Psoas muscle (tissue), 8 donors: ENCODE results near the gene CASZ1. TPM values are rescaled to one million over a fixed set of nuclear protein-coding genes. Genes with fewer than 3 reads are reported as not detected.

Experiments used
- ATAC-seq, 4 donors: fragments of 200-7000 bp; cut with Tn5 transposase; one replicate each; pipeline ENCODE4 v1.9.1; 2020; ENCODE audit warnings: moderate library complexity in 3 of 4, mild to moderate bottlenecking in 2 of 4
- DNase-seq, 2 donors: peaks; one replicate each; pipeline ENCODE4 v3.0.0-alpha.2; 2020
- H3K27ac ChIP-seq: fragments of 200-600 bp; one replicate; pipeline ENCODE4 v1.8.0; 2022
- H3K27me3 ChIP-seq, 3 donors: fragments of 200-600 bp in 1 of 3; one replicate each; pipeline versions ENCODE4 v1.6.1 to v1.8.0; 2013 to 2022; ENCODE audit warnings: low read length in 2 of 3, mild to moderate bottlenecking in 2 of 3, moderate library complexity in 1 of 3; ENCODE audit not compliant: insufficient read depth in 3 of 3
- H3K36me3 ChIP-seq, 2 donors: fragments of 200-600 bp in 1 of 2; one replicate each; pipeline versions ENCODE4 v1.6.1 to v1.8.0; 2013 to 2022; ENCODE audit warnings: low read depth in 1 of 2, mild to moderate bottlenecking in 1 of 2, moderate library complexity in 1 of 2; ENCODE audit not compliant: insufficient read depth in 1 of 2
- H3K4me1 ChIP-seq: fragments of 200-600 bp; one replicate; pipeline ENCODE4 v1.8.0; 2022
- H3K4me3 ChIP-seq: fragments of 200-600 bp; one replicate; pipeline ENCODE4 v1.8.0; 2022; ENCODE audit warnings: mild to moderate bottlenecking
- H3K9me3 ChIP-seq: fragments of 200-600 bp; one replicate; pipeline ENCODE4 v1.8.0; 2022
- CTCF ChIP-seq: fragments of 200-600 bp; IDR thresholded peaks from one replicate; pipeline ENCODE4 v1.8.0; 2022; ENCODE audit warnings: antibody characterized with exemption
- WGBS, 3 donors: extraction: QIAGEN DNeasy Blood & Tissue Kit; methylation state at CpG; one replicate each; pipeline versions ENCODE4 v1.1.6 to v1.1.7; 2013; 5-methylcytosine and 5-hydroxymethylcytosine counted together
- intact Hi-C, 2 donors: fragments of 100-400 bp; cut with DNase I; formaldehyde crosslinking; loops; one replicate each; pipeline versions ENCODE4 v1.11.0 to v1.14.2; 2022
- long read RNA-seq, 2 donors: library from polyadenylated mRNA; unstranded; transcript quantifications; one replicate each; pipeline ENCODE4 v2.0.0, GENCODE V29; 2021
- polyA plus RNA-seq, 3 donors: library from polyadenylated mRNA; stranded (reverse); fragments of 200-250 nt; gene quantifications; one replicate each; pipeline ENCODE4 v1.2.3, GENCODE V29; 2013
- total RNA-seq, 4 donors: library from RNA; stranded (reverse); fragmentation: NEBNext Ultra II Directional in 2 of 4; extraction: Animal tissue kit (Norgen Biotek cat#: 25700) in 2 of 4; gene quantifications; one replicate each; pipeline versions ENCODE4 v1.2.1 to v1.2.4, GENCODE V29; 2021 to 2023
- donor health status: healthy with polysubstance abuse.
- donor health status: DM: no; HTN: no; CAD: no; lungs with moderate emphysema.
- donor health status: Bipolar disorder and iron deficiency.
- donor health status: healthy.
- donor health status: DM: yes; HTN: yes; CAD: no.
- donor health status: DM: no; HTN: no; CAD: no.
- donor health status: DM: no; HTN: no; CAD: no.
- donor health status: DM: yes; HTN: yes; CAD: no.

Gene CASZ1
- total RNA-seq, result 10 to 100 TPM; 53.1 to 83.3 (median 60.8) TPM
- polyA plus RNA-seq, result 10 to 100 TPM in 2 of 3 donors, 1 to 10 TPM in 1; 2.6 to 23.7 (median 11.0) TPM
- long read RNA-seq, donor 1, partial matches to known transcripts, result 24 of 46 reads
- long read RNA-seq, donor 1, other reads (novel, unspliced or antisense), result 21 of 46 reads
- long read RNA-seq, donor 2, partial matches to known transcripts, result 14 of 72 reads
- long read RNA-seq, donor 2, other reads (novel, unspliced or antisense), result 58 of 72 reads

DNA sequence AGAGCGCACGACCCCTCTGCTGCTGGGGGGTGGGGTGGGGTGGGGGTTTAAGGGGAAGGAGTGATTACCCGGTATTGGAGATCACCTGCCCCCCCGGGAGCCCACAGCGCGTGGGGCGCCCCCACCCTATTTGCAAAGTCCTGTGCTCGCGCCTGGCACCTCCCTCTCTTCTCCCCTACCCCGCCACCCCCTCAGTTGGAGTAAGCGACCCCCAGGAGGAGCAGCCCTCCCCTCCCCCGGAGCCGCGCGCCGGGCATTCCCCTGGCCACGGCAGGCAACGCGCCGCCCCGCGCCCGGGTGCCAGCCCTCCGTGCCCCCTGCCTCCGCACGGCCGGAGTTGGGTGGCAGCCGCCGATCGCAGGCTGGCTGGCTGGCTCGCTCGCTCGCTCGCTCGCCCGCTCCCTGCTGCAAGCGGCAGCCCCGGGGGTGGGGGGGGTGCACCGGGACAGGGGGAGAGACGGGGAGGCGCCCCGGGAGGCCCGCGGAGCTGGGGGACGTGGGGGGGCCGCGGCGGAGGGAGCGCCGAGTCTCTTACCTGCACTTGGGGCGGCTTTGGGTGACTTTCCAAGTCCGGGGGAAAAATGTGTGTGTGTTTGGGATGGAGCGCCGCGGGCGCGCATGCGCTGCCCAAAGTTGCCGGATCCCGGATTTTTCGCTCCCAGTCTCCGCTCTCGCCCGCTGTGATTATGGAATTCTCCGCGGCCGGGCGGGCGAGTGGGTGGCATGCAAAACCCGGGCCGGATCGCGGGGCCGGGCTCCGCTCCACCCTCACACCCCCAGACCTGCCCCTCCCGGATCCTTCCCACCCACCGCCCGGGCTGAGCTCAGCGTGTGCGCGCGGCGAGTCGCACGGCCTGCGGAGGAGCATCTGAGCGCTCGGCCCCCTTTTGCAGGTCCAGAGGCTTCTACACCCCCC, at the start of gene CASZ1:
Gene CASZ1 (minus strand): TSS at position 618 of the 916 bp plus-strand sequence. CDS start 102,757 bp downstream, outside the sequence.
- Histone ChIP-seq H3K36me3 (no peaks in the 10 kb centered on the region), H3K4me1 (no peaks in the 10 kb centered on the region), H3K9me3 (no peaks in the 10 kb centered on the region), H3K27me3 (peaks cover 0 to 6% (median 0%) of the 10 kb centered on the region in 3 donors), H3K4me3 (peak within 1 kb of the TSS; percentile 80), H3K27ac (peak within 1 kb of the TSS; percentile 99)
- no peak for TF ChIP-seq CTCF
- intact Hi-C loops, result loop anchor here (1.0 to 5.0 kb wide), 4 partner anchors 36 to 66 kb away; no protein-coding TSS in a partner anchor
- ATAC-seq, result peak; percentile 43 to 64 (median 52)
- WGBS, 3 donors, result 0 to 1% (median 1%) methylated on average over 48 to 88 of the region's 88 CpGs
- DNase-seq, result peak; percentile 79 to 90

DNA sequence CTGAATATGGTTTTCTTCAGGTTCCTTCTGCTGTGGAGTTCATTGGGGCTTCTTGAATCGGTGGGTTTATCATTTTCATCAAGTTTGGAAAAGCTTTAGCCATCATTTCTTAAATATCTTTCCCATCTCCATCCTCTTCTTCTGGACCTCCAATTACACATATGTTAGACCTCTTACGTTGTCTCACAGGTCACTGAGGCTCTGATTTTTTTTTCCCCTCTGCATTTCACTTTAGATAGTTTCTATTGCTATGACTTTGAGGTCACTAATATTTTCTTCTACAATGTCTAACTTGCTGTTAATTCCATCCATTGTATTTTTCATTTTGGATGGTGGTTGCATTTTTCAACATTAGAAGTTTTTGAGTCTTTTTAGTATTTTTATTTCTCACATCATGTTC, 47.3 kb upstream of the CASZ1 start:
- TF ChIP-seq CTCF, result no peak

GRCh38 chr1:10841118-10841517, 44.7 kb upstream of the CASZ1 start:
- TF ChIP-seq CTCF, result no peak
- Histone ChIP-seq H3K9me3 (peaks cover 13% of the 10 kb centered on the region), H3K27ac (peak overlapping the region; percentile 68), H3K4me1 (peaks cover 10% of the 10 kb centered on the region), H3K36me3 (no peaks in the 10 kb centered on the region), H3K4me3 (no peak overlapping the region), H3K27me3 (no peaks in the 10 kb centered on the region)
- intact Hi-C loops, result no loop called here
- DNase-seq (no peak), ATAC-seq (peak; percentile 48 to 80 (median 72))
- WGBS, 3 donors, result 24 to 30% (median 30%) methylated on average over 13 of the region's 13 CpGs

More for the DNA sequence above, 47.3 kb upstream of the CASZ1 start:
- Histone ChIP-seq H3K4me3 (no peak overlapping the region), H3K9me3 (peaks cover 13% of the 10 kb centered on the region), H3K4me1 (peaks cover 10% of the 10 kb centered on the region), H3K36me3 (no peaks in the 10 kb centered on the region), H3K27ac (no peak overlapping the region), H3K27me3 (no peaks in the 10 kb centered on the region)
- WGBS, 3 donors, result 88 to 91% (median 90%) methylated on average over 2 of the region's 2 CpGs
- no peak for DNase-seq
- ATAC-seq, result no peak
- intact Hi-C loops, result no loop called here

- peaks cover 11% of the 10 kb centered on the region for H3K9me3 ChIP-seq
- no peak for ATAC-seq
- H3K4me1 ChIP-seq, result peaks cover 10% of the 10 kb centered on the region
- H3K36me3 ChIP-seq, result no peaks in the 10 kb centered on the region
- intact Hi-C loops, result no loop called here
- peak in 1 of 2 donors; percentile 15 for DNase-seq
- WGBS, 3 donors, result 79 to 86% (median 82%) methylated on average over 9 of the region's 9 CpGs
- no peaks in the 10 kb centered on the region for H3K27me3 ChIP-seq
- no peak overlapping the region for H3K27ac ChIP-seq
- H3K4me3 ChIP-seq, result no peak overlapping the region
- no peak for TF ChIP-seq CTCF
Measured at GRCh38 chr1:10839188-10839770, 42.8 kb upstream of the CASZ1 start.
